GM12878 (cell line): ENCODE measurements around the gene SERPINB13. TPM values are rescaled to one million over a fixed set of nuclear protein-coding genes. Genes with fewer than 3 reads are reported as not detected.

ENCODE experiments used
- ATAC-seq: fragments of 200-7000 bp; cut with Tn5 transposase; 3 replicates; pipeline ENCODE4 v1.9.1; 2020; ENCODE audit warnings: mild to moderate bottlenecking, moderate library complexity
- BruUV-seq: library from RNA; stranded (reverse); fragments of 400-500 nt; replicated peaks from 2 replicates; lab custom pipeline; 2021; lab: Mats Ljungman, UMichigan
- CTCF ChIA-PET: fragments of 300-600 bp; sonication (Branson Sonifier 250); formaldehyde crosslinking; extraction: SDS; loops from one replicate; lab custom pipeline; 2021; ENCODE audit warnings: inconsistent platforms; lab: Yijun Ruan, JAX
- POLR2A ChIA-PET: fragments of 350-600 bp; formaldehyde crosslinking; extraction: SDS; loops from one replicate; lab custom pipeline; 2021; ENCODE audit warnings: inconsistent platforms; lab: Charles Lee
- RAD21 ChIA-PET: fragments of 300-600 bp; sonication (Branson Sonifier 250); formaldehyde crosslinking; loops from one replicate; lab custom pipeline; 2023; ENCODE audit warnings: antibody characterized with exemption; ENCODE audit not compliant: unreplicated experiment; lab: Charles Lee
- SMC1A ChIA-PET: fragments of 300-600 bp; sonication (Branson Sonifier 250); formaldehyde crosslinking; loops from one replicate; lab custom pipeline; 2023; ENCODE audit not compliant: unreplicated experiment, uncharacterized antibody; lab: Charles Lee
- DNase-seq: peaks from one replicate; pipeline ENCODE4 v3.0.0-alpha.2; 2011; ENCODE audit warnings: low read depth, low spot score
- FAIRE-seq: peaks from 3 replicates; lab custom pipeline; 2011; peaks lifted over from hg19 to GRCh38; lab: Jason Lieb, UNC
- H2AFZ ChIP-seq: 2 replicates; pipeline ENCODE4 v1.6.0; 2011; ENCODE audit warnings: low read depth, low read length, control low read depth; ENCODE audit not compliant: control insufficient read depth
- H3K27ac ChIP-seq: 2 replicates; pipeline ENCODE4 v1.5.1; 2011; ENCODE audit warnings: control low read depth; ENCODE audit not compliant: control insufficient read depth, insufficient read depth
- H3K27me3 ChIP-seq, 2 experiments: replicated peaks in 1 of 2; 2 replicates each; pipeline versions ENCODE4 v1.6.0 to v1.6.1; 2011; ENCODE audit warnings: low read length in 1 of 2; ENCODE audit not compliant: control insufficient read depth in 2 of 2, insufficient read depth in 2 of 2
- H3K36me3 ChIP-seq, 2 experiments: 2 replicates each; pipeline ENCODE4 v1.5.1; 2011; ENCODE audit warnings: low read length in 1 of 2; ENCODE audit not compliant: control insufficient read depth in 2 of 2, insufficient read depth in 2 of 2
- H3K4me1 ChIP-seq: 2 replicates; pipeline ENCODE4 v1.6.1; 2011; ENCODE audit warnings: mild to moderate bottlenecking, low read length, moderate library complexity, mixed read lengths; ENCODE audit not compliant: control insufficient read depth, insufficient read depth
- H3K4me2 ChIP-seq: 2 replicates; pipeline ENCODE4 v1.6.0; 2011; ENCODE audit warnings: control low read depth; ENCODE audit not compliant: control insufficient read depth, insufficient read depth
- H3K4me3 ChIP-seq: fragments of 200-600 bp; sonication (generic); 2 replicates; pipeline ENCODE4 v1.5.1; 2016
- H3K79me2 ChIP-seq: 2 replicates; pipeline ENCODE4 v1.6.0; 2011; ENCODE audit warnings: low read length; ENCODE audit not compliant: control insufficient read depth, insufficient read depth
- H3K9ac ChIP-seq: 2 replicates; pipeline ENCODE4 v1.8.0; 2011; ENCODE audit warnings: low read length, control low read depth, mixed read lengths; ENCODE audit not compliant: control insufficient read depth, insufficient read depth
- H3K9me3 ChIP-seq: replicated peaks from 3 replicates; pipeline ENCODE4 v1.5.1; 2011; ENCODE audit warnings: mild to moderate bottlenecking, low read length; ENCODE audit not compliant: control insufficient read depth, insufficient read depth
- H4K20me1 ChIP-seq: 2 replicates; pipeline ENCODE4 v1.6.0; 2011; ENCODE audit not compliant: control insufficient read depth, insufficient read depth
- FOXM1 ChIP-seq: IDR thresholded peaks from 2 replicates; pipeline ENCODE4 v1.6.1; 2012; ENCODE audit warnings: low read depth, mild to moderate bottlenecking, inconsistent platforms, low read length, moderate library complexity
- WGBS: methylation state at CpG from one replicate; pipeline ENCODE4 v1.1.6; 2016; ENCODE audit warnings: low lambda C conversion rate; ENCODE audit not compliant: insufficient replicate concordance, insufficient coverage; ENCODE audit errors: missing lambda C conversion rate; 5-methylcytosine and 5-hydroxymethylcytosine counted together
- in situ Hi-C: fragments of 300-500 bp; cut with MboI; formaldehyde crosslinking; loops from 9 replicates; pipeline ENCODE4 v1.14.3; 2018; ENCODE audit warnings: mixed read lengths
- intact Hi-C: fragments of 100-400 bp; cut with micrococcal nuclease; formaldehyde crosslinking; loops from one replicate; pipeline ENCODE4 v1.14.2; 2022; ENCODE audit not compliant: unreplicated experiment
- polyA plus RNA-seq, 11 experiments: library from polyadenylated mRNA; depleted of rRNA in 4 of 11; unstranded in 6 of 11; stranded (reverse) in 5 of 11; fragments of >200 nt; fragmentation: Nextera tagmentation in 4 of 11; fragmentation: Illumina TruSeq in 1 of 11; extraction: Ambion mirVana in 4 of 11; extraction: Trizol in 1 of 11; gene quantifications; 1 replicate in 1 of 11; 2 replicates in 10 of 11; pipeline versions ENCODE4 v1.2.1 to v1.2.3, GENCODE V29; 2011 to 2016; ENCODE audit warnings: inconsistent platforms in 2 of 11, missing spikeins in 2 of 11, low read depth in 1 of 11
- total RNA-seq, 4 experiments: library from RNA; depleted of rRNA in 3 of 4; stranded (reverse); fragments of >200 nt in 3 of 4; fragmentation: Illumina TruSeq in 1 of 4; extraction: Trizol in 1 of 4; gene quantifications; 2 replicates each; pipeline versions ENCODE4 v1.2.1 to v1.2.3, GENCODE V29; 2013 to 2021
- TF ChIP-seq, protein P1 (sequence below): fragments of 450-650 bp; IDR thresholded peaks from 2 replicates; pipeline ENCODE4 v1.6.1; 2016; ENCODE audit warnings: mild to moderate bottlenecking, moderate library complexity, borderline replicate concordance

SERPINB13 gene
- total and polyA plus RNA-seq, 10 of the 15 experiments (the other 5 are each of a cell fraction or from before 2014, with no cell fraction given), result not detected

DNA sequence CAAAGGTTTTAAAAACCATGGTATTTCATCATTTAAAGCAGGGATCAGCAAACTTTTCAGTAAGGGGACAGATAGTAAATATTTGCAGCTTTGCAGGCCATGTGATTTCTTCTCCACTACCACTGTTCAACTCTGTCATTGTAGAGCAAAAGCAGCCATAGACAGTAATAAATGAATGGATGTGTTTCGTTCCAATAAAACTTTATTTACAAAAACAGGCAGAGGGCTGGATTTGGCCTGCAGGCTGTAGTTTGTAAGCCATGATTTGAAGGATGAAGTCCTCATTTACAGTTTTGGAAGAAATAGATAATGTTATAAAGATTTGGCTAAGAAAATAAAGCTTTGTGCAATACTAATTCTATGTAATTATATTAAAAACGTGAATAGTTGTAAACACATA lies 43.1 kb upstream of the SERPINB13 start:
- Histone ChIP-seq H2AFZ (no peak overlapping the region), H3K79me2 (no peaks in the 10 kb centered on the region), H3K4me1 (no peaks in the 10 kb centered on the region), H3K9ac (no peak overlapping the region), H3K36me3 (no peaks in the 10 kb centered on the region), H3K4me2 (no peak overlapping the region), H3K4me3 (no peak overlapping the region), H3K9me3 (no peaks in the 10 kb centered on the region), H3K27ac (no peak overlapping the region), H3K27me3 (no peaks in the 10 kb centered on the region; a peak in 1 of 4 replicates), H4K20me1 (no peaks in the 10 kb centered on the region)
- no TSS peak for BruUV-seq
- ATAC-seq (no peak), DNase-seq (no peak), FAIRE-seq (no peak)
- intact Hi-C loops, result no loop called here
- TF ChIP-seq, protein P1, sequence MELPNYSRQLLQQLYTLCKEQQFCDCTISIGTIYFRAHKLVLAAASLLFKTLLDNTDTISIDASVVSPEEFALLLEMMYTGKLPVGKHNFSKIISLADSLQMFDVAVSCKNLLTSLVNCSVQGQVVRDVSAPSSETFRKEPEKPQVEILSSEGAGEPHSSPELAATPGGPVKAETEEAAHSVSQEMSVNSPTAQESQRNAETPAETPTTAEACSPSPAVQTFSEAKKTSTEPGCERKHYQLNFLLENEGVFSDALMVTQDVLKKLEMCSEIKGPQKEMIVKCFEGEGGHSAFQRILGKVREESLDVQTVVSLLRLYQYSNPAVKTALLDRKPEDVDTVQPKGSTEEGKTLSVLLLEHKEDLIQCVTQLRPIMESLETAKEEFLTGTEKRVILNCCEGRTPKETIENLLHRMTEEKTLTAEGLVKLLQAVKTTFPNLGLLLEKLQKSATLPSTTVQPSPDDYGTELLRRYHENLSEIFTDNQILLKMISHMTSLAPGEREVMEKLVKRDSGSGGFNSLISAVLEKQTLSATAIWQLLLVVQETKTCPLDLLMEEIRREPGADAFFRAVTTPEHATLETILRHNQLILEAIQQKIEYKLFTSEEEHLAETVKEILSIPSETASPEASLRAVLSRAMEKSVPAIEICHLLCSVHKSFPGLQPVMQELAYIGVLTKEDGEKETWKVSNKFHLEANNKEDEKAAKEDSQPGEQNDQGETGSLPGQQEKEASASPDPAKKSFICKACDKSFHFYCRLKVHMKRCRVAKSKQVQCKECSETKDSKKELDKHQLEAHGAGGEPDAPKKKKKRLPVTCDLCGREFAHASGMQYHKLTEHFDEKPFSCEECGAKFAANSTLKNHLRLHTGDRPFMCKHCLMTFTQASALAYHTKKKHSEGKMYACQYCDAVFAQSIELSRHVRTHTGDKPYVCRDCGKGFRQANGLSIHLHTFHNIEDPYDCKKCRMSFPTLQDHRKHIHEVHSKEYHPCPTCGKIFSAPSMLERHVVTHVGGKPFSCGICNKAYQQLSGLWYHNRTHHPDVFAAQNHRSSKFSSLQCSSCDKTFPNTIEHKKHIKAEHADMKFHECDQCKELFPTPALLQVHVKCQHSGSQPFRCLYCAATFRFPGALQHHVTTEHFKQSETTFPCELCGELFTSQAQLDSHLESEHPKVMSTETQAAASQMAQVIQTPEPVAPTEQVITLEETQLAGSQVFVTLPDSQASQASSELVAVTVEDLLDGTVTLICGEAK, result peak; percentile 66
- TF ChIP-seq FOXM1, result no peak
- ChIA-PET POLR2A (no interaction called here), CTCF (interaction anchor here (0.9 to 1.5 kb wide), 2 partner anchors 9 to 28 kb away, joined by 3 read pairs; no protein-coding TSS in a partner anchor), SMC1A (interaction anchor here (1.0 to 1.2 kb wide), 3 partner anchors 14 to 34 kb away, joined by 3 to 4 read pairs (median 3); no protein-coding TSS in a partner anchor), RAD21 (interaction anchor here (1.3 kb wide), 1 partner anchor 34 kb away, joined by 3 read pairs; no protein-coding TSS in a partner anchor)
- 0% methylated on average over 2 of the region's 2 CpGs for WGBS
- in situ Hi-C loops, result loop anchor here (10.0 kb wide), 1 partner anchor 61 kb away; no protein-coding TSS in a partner anchor
